ENCODE results near the gene NFE2.
"Not testable (repeated sequence)": the region's sequence is repeated elsewhere in the genome, so short reads cannot be mapped to it uniquely, and the experiment has no call there.

NFE2 gene

DNA sequence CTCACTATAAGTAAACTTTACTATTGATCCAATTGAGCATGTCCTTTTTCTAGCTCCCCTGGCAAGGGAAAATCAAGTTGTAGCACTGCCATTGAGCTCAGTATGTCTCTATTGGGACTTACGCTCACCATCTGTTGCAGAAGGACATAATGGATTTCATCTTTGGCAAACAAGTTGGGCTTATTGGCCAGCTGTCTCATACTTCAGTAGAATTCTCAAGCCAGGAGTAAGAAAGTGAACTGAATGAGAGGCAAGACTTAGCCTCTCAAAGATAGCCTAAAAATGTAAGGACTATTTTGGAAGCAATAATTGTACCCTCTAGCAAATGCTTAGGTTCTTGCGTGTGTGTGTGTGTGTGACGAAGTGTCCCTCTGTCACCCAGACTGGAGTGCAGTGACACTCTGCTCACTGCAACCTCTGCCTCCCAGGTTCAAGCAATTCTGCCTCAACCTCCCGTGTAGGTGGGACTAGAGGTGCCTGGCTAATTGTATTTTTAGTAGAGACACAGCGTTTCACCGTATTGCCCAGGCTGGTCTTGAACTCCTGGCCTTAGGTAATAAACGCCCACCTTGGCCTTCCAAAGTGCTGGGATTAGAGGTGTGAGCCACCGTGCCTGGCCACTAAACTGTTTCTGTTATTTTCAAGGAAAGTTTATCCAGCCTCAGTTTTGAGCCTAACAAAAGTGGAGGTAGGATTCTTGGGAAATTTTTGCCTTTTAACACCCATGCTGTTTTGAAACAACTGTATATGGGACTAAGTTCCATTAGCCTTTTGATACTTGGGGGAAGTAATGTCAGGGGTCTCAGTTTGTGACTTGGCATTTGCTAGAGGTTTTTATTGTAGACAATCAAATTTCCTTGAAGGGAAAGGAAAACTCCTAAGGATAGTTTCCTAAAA, 13.3 kb downstream of the NFE2 start:
- Histone ChIP-seq H3K36me3 (ENCODE audit: insufficient read depth, low read length) (peaks cover 57% of the 10 kb centered on the region), H3K4me1 (ENCODE audit: insufficient read depth, low read length) (peaks cover 16% of the 10 kb centered on the region; the same call in 1 of the 2 replicates), H3K9ac (ENCODE audit: low read depth, low read length) (no peak overlapping the region), H3K27me3 (ENCODE audit: insufficient read depth, low read length) (no peaks in the 10 kb centered on the region), H3K27ac (ENCODE audit: low read depth, low read length) (peak overlapping the region; percentile 23; the same call in 1 of the 2 replicates), H3K9me3 (ENCODE audit: insufficient read depth, low read depth, low read length) (no peaks in the 10 kb centered on the region), H3K4me3 (ENCODE audit: low read length) (no peak overlapping the region)
- WGBS = 83% methylated on average over 8 of the region's 8 CpGs

DNA sequence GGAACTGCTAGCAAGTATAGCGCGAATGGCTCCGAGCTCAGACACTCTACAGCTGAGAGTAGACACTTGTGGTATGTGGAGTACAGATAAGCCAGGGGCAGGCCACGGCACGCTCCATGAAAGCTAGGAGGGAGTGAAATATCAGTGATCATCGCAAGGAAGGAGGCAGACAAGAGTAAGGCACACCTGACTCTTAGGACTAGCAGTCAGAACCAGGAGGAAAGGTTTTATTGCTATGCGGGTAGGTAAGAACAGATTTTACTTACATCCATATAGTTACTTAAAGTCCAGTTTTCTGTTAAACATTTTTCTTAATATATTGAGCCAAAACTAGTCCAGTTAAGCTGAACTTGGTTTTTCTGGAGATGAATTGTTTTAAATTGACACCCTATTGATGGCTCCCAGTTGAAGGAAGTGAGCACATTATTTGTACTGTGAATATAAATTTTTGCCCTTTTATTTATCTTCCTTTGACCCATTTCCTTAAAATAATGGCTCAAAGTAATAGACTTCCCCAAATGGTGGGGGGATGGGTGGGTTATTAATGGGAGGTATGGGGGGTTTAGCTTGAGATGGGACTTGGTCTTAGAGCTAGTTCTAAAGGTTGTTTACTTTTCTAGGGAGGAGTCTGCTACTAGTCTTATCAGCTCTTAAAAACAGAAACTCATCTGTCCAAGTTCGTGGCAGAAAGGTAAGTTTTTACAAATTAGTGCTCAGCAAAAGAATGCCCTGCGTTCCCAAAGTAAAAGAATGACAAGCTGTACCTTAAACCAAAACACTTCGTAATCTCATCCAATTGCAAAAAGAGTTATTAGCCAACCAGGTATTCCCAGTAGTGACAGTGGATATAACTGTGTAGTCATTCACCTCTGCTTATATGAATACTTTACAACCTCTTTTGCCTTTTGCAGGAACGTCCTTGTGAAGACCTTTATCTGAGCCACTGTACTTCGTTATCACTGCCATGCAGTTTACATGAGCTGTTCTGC, 14.5 kb downstream of the NFE2 start:
- peaks cover 69% of the 10 kb centered on the region for H3K36me3 ChIP-seq (ENCODE audit: insufficient read depth, low read length)
- no peak overlapping the region for H3K9ac ChIP-seq (ENCODE audit: low read depth, low read length)
- H3K4me1 ChIP-seq (ENCODE audit: insufficient read depth, low read length) = peaks cover 16% of the 10 kb centered on the region; the same call in 1 of the 2 replicates
- H3K4me3 ChIP-seq (ENCODE audit: low read length) = no peak overlapping the region; the same call in 1 of the 2 replicates
- H3K9me3 ChIP-seq (ENCODE audit: insufficient read depth, low read depth, low read length) = no peaks in the 10 kb centered on the region
- WGBS = 93% methylated on average over 11 of the region's 12 CpGs
- no peaks in the 10 kb centered on the region for H3K27me3 ChIP-seq (ENCODE audit: insufficient read depth, low read length)
- peak overlapping the region; percentile 3; the same call in 1 of the 2 replicates for H3K27ac ChIP-seq (ENCODE audit: low read depth, low read length)

DNA sequence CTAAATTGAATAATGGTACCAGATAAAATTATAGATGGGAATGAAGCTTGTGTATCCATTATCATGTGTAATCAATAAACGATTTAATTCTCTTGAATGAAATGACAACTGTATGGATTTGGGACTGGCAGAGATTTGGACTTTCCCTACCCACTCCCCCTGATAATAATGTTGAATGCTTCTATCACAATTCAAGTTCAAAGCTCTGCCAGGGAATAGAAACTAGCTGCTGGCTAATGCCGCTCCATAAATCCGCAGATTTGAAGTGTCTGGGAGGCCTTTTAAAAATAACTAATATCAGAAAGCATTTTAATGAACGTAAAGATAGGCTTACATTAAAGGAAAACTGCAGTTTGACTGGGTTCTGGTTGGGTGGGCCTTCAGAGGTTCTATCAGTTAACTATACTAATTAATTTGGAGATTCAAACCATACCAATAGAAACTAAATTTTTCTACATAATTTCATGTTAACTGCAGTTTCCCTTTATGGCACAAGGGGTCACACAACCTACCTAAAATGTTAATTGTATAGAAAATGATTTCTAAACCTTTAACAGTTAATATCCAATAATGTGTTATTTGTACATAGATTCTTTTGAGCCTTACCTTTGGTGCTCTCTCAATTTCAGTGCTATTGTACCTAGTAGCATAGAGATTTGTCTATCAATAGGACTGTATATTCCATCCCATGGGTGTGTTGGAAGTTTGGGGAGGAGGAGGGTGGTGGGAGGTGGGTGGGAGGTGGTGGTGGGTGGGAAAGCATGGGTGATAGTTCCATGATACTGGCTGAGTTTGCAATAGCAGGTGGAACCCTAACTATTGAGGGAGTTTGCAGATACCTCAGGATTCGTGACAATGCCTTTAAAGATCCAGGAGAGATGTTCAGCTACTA, 15.4 kb downstream of the NFE2 start:
- Histone ChIP-seq H3K4me3 (ENCODE audit: low read length) (peak overlapping the region; percentile 22; the same call in 1 of the 2 replicates), H3K9ac (ENCODE audit: low read depth, low read length) (no peak overlapping the region; the same call in 1 of the 2 replicates), H3K4me1 (ENCODE audit: insufficient read depth, low read length) (peaks cover 16% of the 10 kb centered on the region; the same call in 1 of the 2 replicates), H3K9me3 (ENCODE audit: insufficient read depth, low read depth, low read length) (no peaks in the 10 kb centered on the region), H3K36me3 (ENCODE audit: insufficient read depth, low read length) (peaks cover 75% of the 10 kb centered on the region), H3K27me3 (ENCODE audit: insufficient read depth, low read length) (no peaks in the 10 kb centered on the region), H3K27ac (ENCODE audit: low read depth, low read length) (peak overlapping the region; percentile 19; the same call in 1 of the 2 replicates)
- WGBS = 91% methylated on average over 3 of the region's 5 CpGs

DNA sequence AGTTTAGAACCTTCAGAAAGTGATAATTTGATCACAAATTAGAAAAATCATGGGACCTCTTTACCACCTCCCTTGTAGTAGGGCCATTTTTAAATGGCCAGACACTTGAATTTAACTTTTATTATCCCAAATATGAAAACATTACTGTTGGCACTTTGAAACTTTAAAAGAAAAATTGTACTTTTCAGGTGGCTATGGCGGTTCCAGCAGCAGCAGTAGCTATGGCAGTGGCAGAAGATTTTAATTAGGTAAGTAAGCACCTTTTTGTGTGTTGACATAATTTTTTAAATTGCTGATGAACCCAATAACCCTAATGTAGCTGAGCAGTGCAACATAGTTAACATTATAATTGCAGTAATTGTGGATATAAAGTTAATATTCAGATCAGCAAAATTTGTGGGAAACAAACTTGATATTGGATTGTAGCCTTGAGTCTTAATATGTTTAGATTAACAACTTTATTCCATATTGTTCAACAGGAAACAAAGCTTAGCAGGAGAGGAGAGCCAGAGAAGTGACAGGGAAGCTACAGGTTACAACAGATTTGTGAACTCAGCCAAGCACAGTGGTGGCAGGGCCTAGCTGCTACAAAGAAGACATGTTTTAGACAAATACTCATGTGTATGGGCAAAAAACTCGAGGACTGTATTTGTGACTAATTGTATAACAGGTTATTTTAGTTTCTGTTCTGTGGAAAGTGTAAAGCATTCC, 16.6 kb downstream of the NFE2 start:
- peaks cover 76% of the 10 kb centered on the region for H3K36me3 ChIP-seq (ENCODE audit: insufficient read depth, low read length)
- peak overlapping the region; percentile 100 for H3K9ac ChIP-seq (ENCODE audit: low read depth, low read length)
- not testable (repeated sequence) for H3K9me3 ChIP-seq (ENCODE audit: insufficient read depth, low read depth, low read length); H3K27me3 ChIP-seq (ENCODE audit: insufficient read depth, low read length)
- peaks cover 16% of the 10 kb centered on the region; the same call in 1 of the 2 replicates for H3K4me1 ChIP-seq (ENCODE audit: insufficient read depth, low read length)
- H3K27ac ChIP-seq (ENCODE audit: low read depth, low read length) = peak overlapping the region; percentile 55; the same call in 1 of the 2 replicates
- WGBS = 88% methylated on average over 1 of the region's 2 CpGs
- peak overlapping the region; percentile 93 for H3K4me3 ChIP-seq (ENCODE audit: low read length)

DNA sequence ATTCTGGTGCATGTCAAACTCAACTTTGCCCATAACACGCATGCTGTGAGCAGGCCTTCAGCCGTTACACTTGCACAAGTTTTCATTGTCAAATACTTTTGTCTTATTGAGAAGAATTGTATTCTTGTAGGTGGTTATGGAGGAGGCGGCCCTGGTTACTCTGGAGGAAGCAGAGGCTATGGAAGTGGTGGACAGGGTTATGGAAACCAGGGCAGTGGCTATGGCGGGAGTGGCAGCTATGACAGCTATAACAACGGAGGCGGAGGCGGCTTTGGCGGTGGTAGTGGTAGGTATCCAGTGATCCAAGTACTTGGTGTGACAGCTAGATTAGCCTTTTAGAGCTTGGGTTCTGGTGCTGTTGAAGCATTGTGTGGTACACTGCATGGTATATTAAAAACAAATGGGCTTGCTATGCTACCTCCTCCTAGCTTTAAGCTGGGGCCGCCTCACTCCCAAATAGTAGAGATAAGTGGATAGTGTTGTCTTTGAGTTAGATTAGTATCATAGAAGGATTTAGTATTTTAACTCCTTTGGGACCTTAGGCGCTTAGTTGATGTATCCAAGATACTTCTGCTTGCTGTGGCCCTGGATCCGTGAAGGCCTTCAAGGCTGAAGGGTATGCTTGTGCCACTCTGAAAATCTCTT, 17.7 kb downstream of the NFE2 start:
- H3K4me1 ChIP-seq (ENCODE audit: insufficient read depth, low read length) = peaks cover 21% of the 10 kb centered on the region; the same call in 1 of the 2 replicates
- peak overlapping the region; percentile 93 for H3K4me3 ChIP-seq (ENCODE audit: low read length)
- H3K9me3 ChIP-seq (ENCODE audit: insufficient read depth, low read depth, low read length) = no peaks in the 10 kb centered on the region
- peak overlapping the region; percentile 55; the same call in 1 of the 2 replicates for H3K27ac ChIP-seq (ENCODE audit: low read depth, low read length)
- H3K36me3 ChIP-seq (ENCODE audit: insufficient read depth, low read length) = peaks cover 86% of the 10 kb centered on the region
- H3K27me3 ChIP-seq (ENCODE audit: insufficient read depth, low read length) = no peaks in the 10 kb centered on the region
- 65% methylated on average over 11 of the region's 11 CpGs for WGBS
- H3K9ac ChIP-seq (ENCODE audit: low read depth, low read length) = peak overlapping the region; percentile 100

DNA sequence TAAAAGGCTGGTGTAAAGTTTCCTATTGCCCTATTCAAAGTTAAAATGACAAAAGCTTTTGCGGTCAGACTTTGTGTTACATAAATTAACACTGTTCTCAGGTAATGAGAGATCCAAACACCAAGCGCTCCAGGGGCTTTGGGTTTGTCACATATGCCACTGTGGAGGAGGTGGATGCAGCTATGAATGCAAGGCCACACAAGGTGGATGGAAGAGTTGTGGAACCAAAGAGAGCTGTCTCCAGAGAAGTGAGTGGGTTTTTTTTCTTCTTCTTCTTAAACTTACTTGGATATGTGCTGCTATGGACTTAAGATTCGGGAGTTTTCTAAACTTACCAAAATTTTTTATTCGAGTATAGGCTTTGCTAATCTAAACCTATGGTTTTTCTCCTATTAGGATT, 19.1 kb downstream of the NFE2 start:
- not testable (repeated sequence) for H3K9me3 ChIP-seq (ENCODE audit: insufficient read depth, low read depth, low read length); H3K27me3 ChIP-seq (ENCODE audit: insufficient read depth, low read length)
- H3K9ac ChIP-seq (ENCODE audit: low read depth, low read length) = peak overlapping the region; percentile 100
- peak overlapping the region; percentile 97 for H3K27ac ChIP-seq (ENCODE audit: low read depth, low read length)
- 0% methylated on average over 2 of the region's 4 CpGs for WGBS
- peaks cover 73% of the 10 kb centered on the region for H3K36me3 ChIP-seq (ENCODE audit: insufficient read depth, low read length)
- H3K4me3 ChIP-seq (ENCODE audit: low read length) = peak overlapping the region; percentile 93
- peaks cover 22% of the 10 kb centered on the region; the same call in 1 of the 2 replicates for H3K4me1 ChIP-seq (ENCODE audit: insufficient read depth, low read length)

DNA sequence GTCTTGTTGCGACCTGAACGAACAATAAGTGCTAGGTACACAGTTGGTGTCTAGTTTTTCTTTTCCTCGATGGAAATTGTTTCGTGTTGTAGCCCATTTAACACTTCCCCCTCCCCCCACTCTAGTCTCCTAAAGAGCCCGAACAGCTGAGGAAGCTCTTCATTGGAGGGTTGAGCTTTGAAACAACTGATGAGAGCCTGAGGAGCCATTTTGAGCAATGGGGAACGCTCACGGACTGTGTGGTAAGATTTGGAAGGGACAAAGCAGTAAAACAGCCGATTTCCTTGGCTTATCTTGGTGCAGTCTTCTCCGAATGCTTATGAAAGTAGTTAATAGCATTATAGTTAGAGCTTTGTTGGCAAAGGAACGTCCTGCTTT, 19.6 kb downstream of the NFE2 start:
- peak overlapping the region; percentile 97 for H3K27ac ChIP-seq (ENCODE audit: low read depth, low read length)
- H3K36me3 ChIP-seq (ENCODE audit: insufficient read depth, low read length) = peaks cover 69% of the 10 kb centered on the region
- H3K9ac ChIP-seq (ENCODE audit: low read depth, low read length) = peak overlapping the region; percentile 100
- WGBS = 2% methylated on average over 9 of the region's 10 CpGs
- not testable (repeated sequence) for H3K9me3 ChIP-seq (ENCODE audit: insufficient read depth, low read depth, low read length); H3K27me3 ChIP-seq (ENCODE audit: insufficient read depth, low read length)
- peak overlapping the region; percentile 93 for H3K4me3 ChIP-seq (ENCODE audit: low read length)
- peaks cover 22% of the 10 kb centered on the region; the same call in 1 of the 2 replicates for H3K4me1 ChIP-seq (ENCODE audit: insufficient read depth, low read length)

DNA sequence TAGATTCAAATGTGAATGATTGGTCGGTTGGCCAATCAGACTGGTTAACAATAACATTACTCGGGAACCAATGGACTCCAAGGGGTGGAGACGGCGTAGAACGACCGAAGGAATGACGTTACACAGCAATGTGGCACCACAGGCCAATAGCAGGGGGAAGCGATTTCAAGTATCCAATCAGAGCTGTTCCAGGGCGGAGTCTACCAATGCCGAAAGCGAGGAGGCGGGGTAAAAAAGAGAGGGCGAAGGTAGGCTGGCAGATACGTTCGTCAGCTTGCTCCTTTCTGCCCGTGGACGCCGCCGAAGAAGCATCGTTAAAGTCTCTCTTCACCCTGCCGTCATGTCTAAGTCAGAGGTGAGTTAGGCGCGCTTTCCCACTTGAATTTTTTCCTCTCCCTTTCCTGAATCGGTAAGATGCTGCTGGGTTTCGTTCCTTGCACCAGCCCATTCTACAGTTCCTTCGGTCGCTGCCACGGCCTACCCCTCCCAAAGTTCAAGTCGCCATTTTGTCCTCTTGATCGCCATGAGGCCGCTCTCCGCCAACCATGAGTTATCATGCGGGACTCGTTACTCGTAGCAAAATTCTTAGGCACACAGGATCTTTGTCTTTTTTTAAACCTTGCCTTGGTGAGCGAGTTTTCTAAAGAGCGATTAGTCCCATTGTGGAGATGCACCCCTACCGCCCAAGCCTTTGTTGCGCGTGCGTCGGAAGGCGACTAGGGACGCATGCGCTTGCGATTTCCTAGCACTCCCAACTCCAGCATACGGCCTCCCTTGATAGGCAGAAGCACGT, 20.2 kb downstream of the NFE2 start, which contains the start of gene HNRNPA1:
HNRNPA1 (plus strand) TSS at position 259 of the 793 bp plus-strand sequence; CDS start at position 341, 82 bp downstream.
- WGBS = under 1% methylated on average over 48 of the region's 48 CpGs
- peak within 1 kb of the TSS; percentile 93 for H3K4me3 ChIP-seq (ENCODE audit: low read length)
- H3K9ac ChIP-seq (ENCODE audit: low read depth, low read length) = peak within 1 kb of the TSS; percentile 100
- no peaks in the 10 kb centered on the region for H3K9me3 ChIP-seq (ENCODE audit: insufficient read depth, low read depth, low read length)
- H3K27me3 ChIP-seq (ENCODE audit: insufficient read depth, low read length) = no peaks in the 10 kb centered on the region
- H3K27ac ChIP-seq (ENCODE audit: low read depth, low read length) = peak within 1 kb of the TSS; percentile 99
- peaks cover 22% of the 10 kb centered on the region; the same call in 1 of the 2 replicates for H3K4me1 ChIP-seq (ENCODE audit: insufficient read depth, low read length)
- peaks cover 66% of the 10 kb centered on the region for H3K36me3 ChIP-seq (ENCODE audit: insufficient read depth, low read length)
